Mesenchymal stem cell (in vitro differentiated cells and primary cell): ENCODE results near the gene RNASE11. TPM values are rescaled to one million over a fixed set of nuclear protein-coding genes. Genes with fewer than 3 reads are reported as not detected.
A peak's percentile ranks its signal among the peaks of the same experiment; 100 is the strongest.

Experiments used
- DNase-seq: peaks from one replicate; pipeline ENCODE4 v3.0.0-alpha.2; 2013
- H2AFZ ChIP-seq: one replicate; pipeline ENCODE4 v1.6.1; 2013; ENCODE audit warnings: low read depth, mild to moderate bottlenecking, control low read depth, inconsistent platforms, low read length, moderate library complexity
- H2AK5ac ChIP-seq: 2 replicates; pipeline ENCODE4 v1.6.1; 2013; ENCODE audit warnings: low read length, moderate library complexity, mild to moderate bottlenecking, inconsistent platforms; ENCODE audit not compliant: severe bottlenecking
- H2BK120ac ChIP-seq: one replicate; pipeline ENCODE4 v1.6.1; 2013; ENCODE audit warnings: low read depth, mild to moderate bottlenecking, inconsistent platforms, low read length, moderate library complexity
- H2BK12ac ChIP-seq, 2 experiments: one replicate each; pipeline ENCODE4 v1.6.1; 2013; ENCODE audit warnings: inconsistent platforms in 2 of 2, low read length in 2 of 2, mild to moderate bottlenecking in 2 of 2, moderate library complexity in 2 of 2, control low read depth in 1 of 2
- H2BK15ac ChIP-seq: one replicate; pipeline ENCODE4 v1.6.1; 2013; ENCODE audit warnings: mild to moderate bottlenecking, low read depth, inconsistent platforms; ENCODE audit not compliant: poor library complexity, severe bottlenecking
- H2BK5ac ChIP-seq: 2 replicates; pipeline ENCODE4 v1.6.1; 2013; ENCODE audit warnings: low read depth, mild to moderate bottlenecking, low read length, control low read depth, inconsistent platforms; ENCODE audit not compliant: poor library complexity, severe bottlenecking
- H3K14ac ChIP-seq, 2 experiments: one replicate each; pipeline ENCODE4 v1.6.1; 2013; ENCODE audit warnings: inconsistent platforms in 2 of 2, low read length in 2 of 2, control low read depth in 1 of 2, mild to moderate bottlenecking in 1 of 2, moderate library complexity in 1 of 2
- H3K18ac ChIP-seq, 2 experiments: one replicate each; pipeline ENCODE4 v1.6.1; 2013; ENCODE audit warnings: inconsistent platforms in 2 of 2, low read length in 2 of 2, control low read depth in 1 of 2, low read depth in 1 of 2, mild to moderate bottlenecking in 1 of 2
- H3K23ac ChIP-seq, 2 experiments: one replicate each; pipeline ENCODE4 v1.6.1; 2013; ENCODE audit warnings: inconsistent platforms in 2 of 2, low read length in 2 of 2, mild to moderate bottlenecking in 2 of 2, moderate library complexity in 2 of 2, control low read depth in 1 of 2
- H3K27ac ChIP-seq: 2 replicates; pipeline ENCODE4 v1.5.1; 2013; ENCODE audit warnings: mild to moderate bottlenecking, moderate library complexity, low read length, control low read depth, inconsistent platforms; ENCODE audit not compliant: poor library complexity, severe bottlenecking
- H3K27me3 ChIP-seq, 2 experiments: 2 replicates each; pipeline versions ENCODE4 v1.6.1 to v1.7.0; 2013; ENCODE audit warnings: low read length in 2 of 2, mild to moderate bottlenecking in 2 of 2, moderate library complexity in 2 of 2, control low read depth in 1 of 2, inconsistent platforms in 1 of 2; ENCODE audit not compliant: control insufficient read depth in 1 of 2, insufficient read depth in 1 of 2
- H3K36me3 ChIP-seq, 2 experiments: 2 replicates each; pipeline versions ENCODE4 v1.6.1 to v1.7.0; 2013; ENCODE audit warnings: low read length in 2 of 2, control low read depth in 1 of 2, inconsistent platforms in 1 of 2, low read depth in 1 of 2, mild to moderate bottlenecking in 1 of 2; ENCODE audit not compliant: insufficient read depth in 2 of 2, control insufficient read depth in 1 of 2
- H3K4ac ChIP-seq, 2 experiments: one replicate each; pipeline ENCODE4 v1.6.1; 2013; ENCODE audit warnings: inconsistent platforms in 2 of 2, low read length in 2 of 2, mild to moderate bottlenecking in 2 of 2, moderate library complexity in 2 of 2, control low read depth in 1 of 2, low read depth in 1 of 2
- H3K4me1 ChIP-seq: 2 replicates; pipeline ENCODE4 v1.6.1; 2013; ENCODE audit warnings: low read depth, low read length, control low read depth; ENCODE audit not compliant: control insufficient read depth, insufficient read depth
- H3K4me2 ChIP-seq: 2 replicates; pipeline ENCODE4 v1.6.1; 2013; ENCODE audit warnings: low read length, mild to moderate bottlenecking, inconsistent platforms; ENCODE audit not compliant: poor library complexity, severe bottlenecking
- H3K4me3 ChIP-seq, 2 experiments: 2 replicates each; pipeline versions ENCODE4 v1.5.1 to v1.7.0; 2013; ENCODE audit warnings: low read length in 2 of 2, mild to moderate bottlenecking in 2 of 2, control low read depth in 1 of 2, low read depth in 1 of 2; ENCODE audit not compliant: insufficient read depth in 1 of 2
- H3K79me1 ChIP-seq: replicated peaks from 2 replicates; pipeline ENCODE4 v1.6.1; 2013; ENCODE audit warnings: mild to moderate bottlenecking, control low read depth, low read length, inconsistent platforms; ENCODE audit not compliant: poor library complexity, severe bottlenecking
- H3K9ac ChIP-seq: 2 replicates; pipeline ENCODE4 v1.7.0; 2013; ENCODE audit warnings: mild to moderate bottlenecking, low read length, moderate library complexity
- H3K9me3 ChIP-seq: 2 replicates; pipeline ENCODE4 v1.7.0; 2013; ENCODE audit warnings: mild to moderate bottlenecking, low read length; ENCODE audit not compliant: control insufficient read depth
- H4K8ac ChIP-seq: one replicate; pipeline ENCODE4 v1.6.1; 2013; ENCODE audit warnings: inconsistent platforms, mild to moderate bottlenecking, low read length, moderate library complexity
- H4K91ac ChIP-seq: one replicate; pipeline ENCODE4 v1.6.1; 2013; ENCODE audit warnings: mild to moderate bottlenecking, low read length, inconsistent platforms
- WGBS: methylation state at CpG from one replicate; pipeline ENCODE4 v1.1.7; 2013; ENCODE audit warnings: mixed read lengths; 5-methylcytosine and 5-hydroxymethylcytosine counted together
- polyA plus RNA-seq, 2 experiments: library from polyadenylated mRNA; stranded (reverse); fragments of 200-250 nt; gene quantifications; one replicate each; pipeline ENCODE4 v1.2.3, GENCODE V29; 2013

Gene RNASE11
- not detected for polyA plus RNA-seq (2013, experiment 1 of 2)
- 0.07 TPM for polyA plus RNA-seq (2013, experiment 2 of 2)

DNA sequence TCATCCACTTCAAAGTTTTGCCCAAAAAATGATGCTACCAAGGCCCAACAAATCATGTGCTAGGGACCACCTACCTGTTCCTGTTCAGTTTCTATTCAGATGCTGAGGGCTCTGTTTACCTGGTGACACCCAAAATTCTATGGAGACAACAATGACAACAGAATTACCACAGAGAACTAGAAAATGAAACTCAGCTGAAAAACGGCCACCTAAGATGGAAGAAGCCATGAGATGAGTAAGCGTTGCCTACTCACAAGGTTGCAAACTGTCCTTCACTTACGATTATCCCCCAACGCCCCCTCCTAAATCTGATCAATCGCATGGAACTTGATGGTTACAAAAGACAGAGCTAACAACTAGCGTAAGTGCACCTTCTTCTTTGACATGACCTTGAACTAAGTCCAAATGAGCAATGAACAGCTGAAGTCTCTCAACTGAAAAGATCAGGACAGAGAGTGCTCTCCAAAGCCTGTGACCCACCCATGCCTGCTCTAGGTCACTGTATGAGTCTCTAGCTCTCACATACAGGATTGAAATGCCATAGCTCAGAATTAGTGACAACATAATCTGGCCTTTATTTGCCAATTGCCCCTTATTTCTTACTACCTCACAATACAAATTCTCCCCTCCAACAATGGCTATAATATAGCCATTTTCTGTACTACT lies at the start of gene RNASE11:
RNASE11 (minus strand) TSS at position 513 of the 666 bp plus-strand sequence.
- Histone ChIP-seq H2AFZ (no peak within 1 kb of the TSS), H3K79me1 (no peaks in the 10 kb centered on the region), H3K27me3 (peaks cover 0 to 71% of the 10 kb centered on the region in 2 experiments), H2BK12ac (no peak within 1 kb of the TSS), H2BK5ac (no peak within 1 kb of the TSS), H3K9me3 (no peaks in the 10 kb centered on the region), H3K4me2 (no peak within 1 kb of the TSS), H3K18ac (no peak within 1 kb of the TSS), H3K36me3 (no peaks in the 10 kb centered on the region), H3K27ac (no peak within 1 kb of the TSS), H3K9ac (no peak within 1 kb of the TSS), H3K23ac (no peak within 1 kb of the TSS), H2BK15ac (no peak within 1 kb of the TSS), H3K4ac (no peak within 1 kb of the TSS), H4K91ac (no peak within 1 kb of the TSS), H3K14ac (no peak within 1 kb of the TSS), H2AK5ac (no peak within 1 kb of the TSS), H3K4me1 (no peaks in the 10 kb centered on the region), H4K8ac (no peak within 1 kb of the TSS), H3K4me3 (no peak within 1 kb of the TSS), H2BK120ac (no peak within 1 kb of the TSS)
- DNase-seq, result no peak
- WGBS, result 80% methylated on average over 6 of the region's 6 CpGs

DNA sequence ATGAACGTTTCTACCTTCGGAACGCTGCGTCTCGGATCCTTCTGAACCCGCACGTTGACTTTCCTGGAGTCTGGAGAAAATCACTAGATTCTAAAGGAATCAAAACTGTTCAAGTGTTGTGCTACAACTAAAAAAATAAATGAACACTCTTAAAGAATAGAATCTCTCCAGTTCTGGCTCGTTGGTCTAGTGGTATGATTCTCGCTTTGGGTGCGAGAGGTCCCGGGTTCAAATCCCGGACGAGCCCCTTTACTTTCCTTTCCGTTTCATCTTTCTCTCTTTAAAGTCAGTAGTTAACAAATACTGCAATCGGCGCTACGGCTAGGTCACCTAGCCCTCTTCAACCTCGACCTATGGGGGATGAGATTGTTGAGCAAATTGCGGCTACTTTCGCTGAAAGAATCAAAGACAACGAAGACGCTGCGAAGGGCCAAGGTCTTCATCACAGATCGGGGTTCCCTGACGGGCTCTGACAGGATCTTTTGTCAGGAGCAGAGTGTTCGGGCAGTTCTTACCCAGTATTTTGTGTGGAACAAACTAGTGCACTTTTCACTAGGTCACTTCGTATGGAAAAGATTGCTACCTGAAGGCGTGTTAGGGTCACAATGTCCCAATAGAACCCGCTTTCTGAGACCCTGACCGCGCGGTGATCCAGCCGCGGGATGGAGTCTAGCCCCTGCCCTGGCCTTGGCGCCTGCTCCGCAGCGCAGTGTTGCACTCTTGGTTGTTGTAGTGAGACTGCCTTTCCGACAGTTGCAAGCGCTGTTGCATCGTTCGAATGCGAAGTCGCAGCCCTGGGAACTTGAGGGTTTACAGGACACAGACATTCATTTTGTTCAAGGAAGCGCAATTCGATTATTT lies 45.3 kb upstream of the RNASE11 start:
- H3K4me3 ChIP-seq, result peak overlapping the region in 1 of 2 experiments; percentile 80
- no peaks in the 10 kb centered on the region for H3K36me3 ChIP-seq
- no peak overlapping the region for H2AFZ ChIP-seq
- H3K4me2 ChIP-seq, result peak overlapping the region; percentile 86
- WGBS, result under 1% methylated on average over 37 of the region's 45 CpGs
- H3K23ac ChIP-seq, result no peak overlapping the region
- H2BK12ac ChIP-seq, result peak overlapping the region in 1 of 2 experiments; percentile 23
- no peak overlapping the region for H3K14ac ChIP-seq
- no peak overlapping the region for H4K91ac ChIP-seq
- H2BK120ac ChIP-seq, result no peak overlapping the region
- H2BK5ac ChIP-seq, result no peak overlapping the region
- H3K27ac ChIP-seq, result no peak overlapping the region
- H2BK15ac ChIP-seq, result no peak overlapping the region
- no peak overlapping the region for H2AK5ac ChIP-seq
- DNase-seq, result peak; percentile 87
- no peaks in the 10 kb centered on the region for H3K79me1 ChIP-seq
- H3K9me3 ChIP-seq, result no peaks in the 10 kb centered on the region
- H3K27me3 ChIP-seq, result peaks cover 13 to 27% of the 10 kb centered on the region in 2 experiments
- H3K18ac ChIP-seq, result no peak overlapping the region
- H4K8ac ChIP-seq, result no peak overlapping the region
- H3K4me1 ChIP-seq, result peaks cover 18% of the 10 kb centered on the region
- no peak overlapping the region for H3K9ac ChIP-seq
- no peak overlapping the region for H3K4ac ChIP-seq

DNA sequence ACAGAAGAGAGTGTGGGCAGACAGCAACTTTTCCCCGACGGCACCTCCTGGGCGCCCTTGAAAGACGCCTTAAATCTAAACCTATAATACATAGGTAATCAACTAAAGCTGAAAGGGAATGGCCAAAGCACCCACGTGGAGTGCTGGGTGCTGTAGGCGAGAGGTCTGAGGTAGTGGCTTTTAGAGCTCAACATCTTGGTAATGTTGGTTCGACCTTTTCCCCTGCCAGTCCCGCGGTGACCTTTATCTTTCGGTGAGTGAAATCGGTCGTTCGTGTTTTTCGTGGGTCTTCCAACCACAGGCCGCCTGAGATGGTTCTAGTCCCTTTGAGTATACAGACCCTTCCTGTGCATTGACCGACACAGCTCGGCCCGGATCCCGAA lies 44.6 kb upstream of the RNASE11 start:
- H2BK120ac ChIP-seq, result no peak overlapping the region
- H2BK15ac ChIP-seq, result no peak overlapping the region
- peak overlapping the region in 1 of 2 experiments; percentile 80 for H3K4me3 ChIP-seq
- no peak overlapping the region for H2BK5ac ChIP-seq
- H4K91ac ChIP-seq, result no peak overlapping the region
- no peak overlapping the region for H3K9ac ChIP-seq
- no peak overlapping the region for H3K23ac ChIP-seq
- no peak overlapping the region for H4K8ac ChIP-seq
- H2BK12ac ChIP-seq, result no peak overlapping the region
- H3K79me1 ChIP-seq, result no peaks in the 10 kb centered on the region
- H3K9me3 ChIP-seq, result no peaks in the 10 kb centered on the region
- 1% methylated on average over 15 of the region's 19 CpGs for WGBS
- peak overlapping the region; percentile 86 for H3K4me2 ChIP-seq
- no peak overlapping the region for H3K14ac ChIP-seq
- no peak overlapping the region for H2AFZ ChIP-seq
- no peak overlapping the region for H3K4ac ChIP-seq
- H3K36me3 ChIP-seq, result no peaks in the 10 kb centered on the region
- no peak overlapping the region for H3K18ac ChIP-seq
- H3K4me1 ChIP-seq, result peaks cover 18% of the 10 kb centered on the region
- H3K27ac ChIP-seq, result no peak overlapping the region
- H3K27me3 ChIP-seq, result peaks cover 20 to 27% of the 10 kb centered on the region in 2 experiments
- no peak for DNase-seq
- no peak overlapping the region for H2AK5ac ChIP-seq

DNA sequence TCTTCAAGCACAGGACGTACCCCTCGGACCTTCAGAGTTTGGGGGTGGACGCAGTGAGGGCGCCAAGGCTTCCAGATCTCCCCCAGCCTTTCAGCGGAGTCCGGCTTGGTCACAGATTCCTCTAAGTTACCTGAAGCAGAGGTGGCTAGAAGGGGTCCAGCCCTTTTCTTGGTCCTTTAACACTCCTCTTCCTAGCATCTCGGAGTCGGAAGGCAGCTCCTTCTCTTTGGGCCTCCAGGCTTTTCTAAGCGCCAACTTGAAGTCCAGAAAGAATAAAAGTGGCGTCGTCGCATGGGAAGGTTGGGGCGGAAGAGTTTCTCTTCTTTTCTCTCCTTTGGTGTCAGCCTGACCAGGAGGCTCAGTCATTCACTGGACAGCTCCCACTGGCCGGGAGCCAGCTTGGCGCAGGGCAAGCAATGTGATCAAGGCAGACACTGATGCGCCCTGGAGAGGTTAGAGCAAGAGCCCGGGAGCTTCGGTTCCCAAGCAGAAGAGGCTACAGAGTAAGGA lies 44.1 kb upstream of the RNASE11 start:
- WGBS, result 3% methylated on average over 14 of the region's 18 CpGs
- Histone ChIP-seq H3K14ac (no peak overlapping the region), H3K4me1 (peaks cover 18% of the 10 kb centered on the region), H3K18ac (no peak overlapping the region), H2AFZ (no peak overlapping the region), H2BK12ac (no peak overlapping the region), H3K27ac (no peak overlapping the region), H3K36me3 (no peaks in the 10 kb centered on the region), H3K9ac (peak overlapping the region; percentile 27), H3K23ac (no peak overlapping the region), H2BK120ac (no peak overlapping the region), H3K79me1 (no peaks in the 10 kb centered on the region), H2AK5ac (no peak overlapping the region), H3K4ac (no peak overlapping the region), H3K27me3 (peaks cover 23 to 24% of the 10 kb centered on the region in 2 experiments), H3K4me2 (peak overlapping the region; percentile 86), H3K4me3 (peak overlapping the region; percentile 1 to 80), H3K9me3 (no peaks in the 10 kb centered on the region), H4K91ac (no peak overlapping the region), H4K8ac (no peak overlapping the region), H2BK15ac (no peak overlapping the region), H2BK5ac (no peak overlapping the region)
- peak; percentile 69 for DNase-seq
